OCI-LY7 (cell line): ENCODE data around the gene SRPRA. TPM values are rescaled to one million over a fixed set of nuclear protein-coding genes. Genes with fewer than 3 reads are reported as not detected.

Experiments
- Bru-seq: library from RNA; stranded (reverse); fragments of 400-500 nt; gene quantifications from one replicate; lab custom pipeline; 2021; lab: Mats Ljungman, UMichigan
- BruChase-seq, 2 experiments: library from RNA; stranded (reverse); fragments of 400-500 nt; gene quantifications; one replicate each; lab custom pipeline; 2021; lab: Mats Ljungman, UMichigan
- BruUV-seq: library from RNA; stranded (reverse); fragments of 400-500 nt; replicated peaks from 2 replicates; lab custom pipeline; 2021; lab: Mats Ljungman, UMichigan
- CTCF ChIA-PET: fragments of 300-600 bp; sonication (Branson Sonifier 250); formaldehyde crosslinking; loops from one replicate; lab custom pipeline; 2022; ENCODE audit warnings: antibody characterized with exemption; ENCODE audit not compliant: unreplicated experiment; lab: Charles Lee
- POLR2A ChIA-PET: fragments of 300-600 bp; sonication (Branson Sonifier 250); formaldehyde crosslinking; loops from one replicate; lab custom pipeline; 2022; ENCODE audit warnings: antibody characterized with exemption; lab: Charles Lee
- DNase-seq: peaks from one replicate; pipeline ENCODE4 v3.0.0-alpha.2; 2015; ENCODE audit warnings: low spot score
- H2AFZ ChIP-seq: fragments of 200-600 bp; sonication (generic), shearing (Covaris generic); 2 replicates; pipeline ENCODE4 v1.6.1; 2014; ENCODE audit warnings: mild to moderate bottlenecking, antibody characterized with exemption, low read length, moderate library complexity
- H3K27ac ChIP-seq: fragments of 200-600 bp; sonication (generic); 2 replicates; pipeline ENCODE4 v1.5.1; 2014; ENCODE audit warnings: mixed run types, low read depth, mild to moderate bottlenecking, moderate library complexity, low read length, inconsistent platforms; ENCODE audit not compliant: poor library complexity, severe bottlenecking
- H3K36me3 ChIP-seq: fragments of 200-600 bp; sonication (generic); 2 replicates; pipeline ENCODE4 v1.6.1; 2014; ENCODE audit warnings: mild to moderate bottlenecking, antibody characterized with exemption, low read length, moderate library complexity, mixed read lengths; ENCODE audit not compliant: insufficient read depth
- H3K4me1 ChIP-seq: fragments of 200-600 bp; sonication (generic); 2 replicates; pipeline ENCODE4 v1.5.1; 2014; ENCODE audit warnings: mild to moderate bottlenecking, low read length; ENCODE audit not compliant: insufficient read depth, poor library complexity, severe bottlenecking
- H3K4me2 ChIP-seq: fragments of 200-600 bp; sonication (generic); 2 replicates; pipeline ENCODE4 v1.6.1; 2014; ENCODE audit warnings: mild to moderate bottlenecking, low read length
- H3K4me3 ChIP-seq: fragments of 200-600 bp; sonication (generic); 2 replicates; pipeline ENCODE4 v1.5.1; 2014; ENCODE audit warnings: mild to moderate bottlenecking, low read depth, low read length; ENCODE audit not compliant: poor library complexity, severe bottlenecking
- H3K79me2 ChIP-seq: fragments of 200-600 bp; sonication (generic); 2 replicates; pipeline ENCODE4 v1.6.1; 2016; ENCODE audit warnings: low read depth, mild to moderate bottlenecking, low read length, moderate library complexity, mixed read lengths; ENCODE audit not compliant: insufficient read depth
- H3K9me2 ChIP-seq: fragments of 200-600 bp; sonication (generic); 2 replicates; pipeline ENCODE4 v1.6.1; 2016; ENCODE audit warnings: mild to moderate bottlenecking, low read length, mixed read lengths; ENCODE audit not compliant: insufficient read depth
- H3K9me3 ChIP-seq: fragments of 200-600 bp; sonication (generic); 2 replicates; pipeline ENCODE4 v1.6.1; 2014; ENCODE audit warnings: mild to moderate bottlenecking, mixed run types, low read length, mixed read lengths
- H4K20me1 ChIP-seq: fragments of 200-600 bp; sonication (generic); 2 replicates; pipeline ENCODE4 v1.6.1; 2014; ENCODE audit warnings: mild to moderate bottlenecking, antibody characterized with exemption, low read length, moderate library complexity, mixed read lengths; ENCODE audit not compliant: insufficient read depth
- EZH2phosphoT487 ChIP-seq: fragments of 200-600 bp; sonication (generic); IDR thresholded peaks from 2 replicates; pipeline ENCODE4 v1.6.1; 2018; ENCODE audit warnings: low read depth, borderline replicate concordance, mild to moderate bottlenecking, mixed run types, antibody characterized with exemption, low read length, moderate library complexity, mixed read lengths
- intact Hi-C: fragments of 100-400 bp; cut with micrococcal nuclease; formaldehyde crosslinking; loops from one replicate; pipeline ENCODE4 v1.10.0; 2022; ENCODE audit not compliant: unreplicated experiment
- long read RNA-seq: library from polyadenylated mRNA; stranded (forward); transcript quantifications from one replicate; pipeline ENCODE4 v2.0.0, GENCODE V29; 2022
- total RNA-seq, 2 experiments: library from RNA; depleted of rRNA in 1 of 2; stranded (reverse); fragments of >200 nt in 1 of 2; shearing (Covaris generic) in 1 of 2; gene quantifications; 2 replicates each; pipeline ENCODE4 v1.2.3, GENCODE V29; 2014 to 2022
- TF ChIP-seq, protein P1 (sequence below): fragments of 200-600 bp; sonication (generic); conservative IDR thresholded peaks from 2 replicates; pipeline ENCODE4 v1.5.1; 2014; ENCODE audit warnings: mild to moderate bottlenecking, antibody characterized with exemption, low read length, moderate library complexity, mixed read lengths

SRPRA gene
- total RNA-seq (2014; rRNA removed; shearing (Covaris generic)) (56.5 and 62.9 TPM in 2 replicates), total RNA-seq (2022) (95.2 and 100 TPM in 2 replicates), Bru-seq, nascent RNA (percentile 96 among the genes with signal in this experiment), BruChase-seq, experiment 1, labeled RNA remaining after a 6-hour chase (percentile 95 among the genes with signal in this experiment), BruChase-seq, experiment 2, labeled RNA remaining after a 2-hour chase (percentile 98 among the genes with signal in this experiment)
- long read RNA-seq, transcript SRPRA-201 (14 exons, 3,069 nt) = major isoform, 107 of 155 reads
- long read RNA-seq, partial matches to known transcripts = 26 of 155 reads
- long read RNA-seq, other reads (novel, unspliced or antisense) = 19 of 155 reads

- Histone ChIP-seq H3K9me3 (no peaks in the 10 kb centered on the region), H2AFZ (peak within 1 kb of the TSS; percentile 87), H3K36me3 (peaks cover 50% of the 10 kb centered on the region), H4K20me1 (0 out of 2 replicates have a peak, but pooled peaks cover 3% of the 10 kb centered on the region), H3K9me2 (no peaks in the 10 kb centered on the region), H3K4me3 (peak within 1 kb of the TSS; percentile 98), H3K4me1 (peaks cover 19% of the 10 kb centered on the region), H3K27ac (peak within 1 kb of the TSS; percentile 52), H3K79me2 (peaks cover 40% of the 10 kb centered on the region), H3K4me2 (peak within 1 kb of the TSS; percentile 96)
- TSS peak; percentile 89 for BruUV-seq
- TF ChIP-seq EZH2phosphoT487 = no peak
- TF ChIP-seq, protein P1, sequence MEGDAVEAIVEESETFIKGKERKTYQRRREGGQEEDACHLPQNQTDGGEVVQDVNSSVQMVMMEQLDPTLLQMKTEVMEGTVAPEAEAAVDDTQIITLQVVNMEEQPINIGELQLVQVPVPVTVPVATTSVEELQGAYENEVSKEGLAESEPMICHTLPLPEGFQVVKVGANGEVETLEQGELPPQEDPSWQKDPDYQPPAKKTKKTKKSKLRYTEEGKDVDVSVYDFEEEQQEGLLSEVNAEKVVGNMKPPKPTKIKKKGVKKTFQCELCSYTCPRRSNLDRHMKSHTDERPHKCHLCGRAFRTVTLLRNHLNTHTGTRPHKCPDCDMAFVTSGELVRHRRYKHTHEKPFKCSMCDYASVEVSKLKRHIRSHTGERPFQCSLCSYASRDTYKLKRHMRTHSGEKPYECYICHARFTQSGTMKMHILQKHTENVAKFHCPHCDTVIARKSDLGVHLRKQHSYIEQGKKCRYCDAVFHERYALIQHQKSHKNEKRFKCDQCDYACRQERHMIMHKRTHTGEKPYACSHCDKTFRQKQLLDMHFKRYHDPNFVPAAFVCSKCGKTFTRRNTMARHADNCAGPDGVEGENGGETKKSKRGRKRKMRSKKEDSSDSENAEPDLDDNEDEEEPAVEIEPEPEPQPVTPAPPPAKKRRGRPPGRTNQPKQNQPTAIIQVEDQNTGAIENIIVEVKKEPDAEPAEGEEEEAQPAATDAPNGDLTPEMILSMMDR = no peak
- peak; percentile 99 for DNase-seq
- intact Hi-C loops = loop anchor here (1.0 to 10.0 kb wide), 3 partner anchors 14 to 654 kb away; partner anchors contain the start of genes FAM118B, RPUSD4 and TIRAP
- CTCF ChIA-PET = interaction anchor here (1.0 kb wide), 1 partner anchor 87 kb away, joined by 3 read pairs; the partner anchor contains the start of gene ST3GAL4
- POLR2A ChIA-PET = interaction anchor here (0.8 to 2.2 kb wide), 10 partner anchors 11 to 1159 kb away, joined by 3 to 7 read pairs (median 3); partner anchors contain the start of genes DCPS, FAM118B, PUS3 and RPUSD4
These were observed at the start of gene SRPRA, which contains the start of gene FOXRED1 for GRCh38 chr11:126268708-126269579. Gene SRPRA (minus strand): TSS chr11:126268895. CDS start chr11:126268804, 91 bp downstream. Gene FOXRED1 (plus strand): TSS chr11:126269154. CDS start chr11:126269207, 53 bp downstream.

DNA sequence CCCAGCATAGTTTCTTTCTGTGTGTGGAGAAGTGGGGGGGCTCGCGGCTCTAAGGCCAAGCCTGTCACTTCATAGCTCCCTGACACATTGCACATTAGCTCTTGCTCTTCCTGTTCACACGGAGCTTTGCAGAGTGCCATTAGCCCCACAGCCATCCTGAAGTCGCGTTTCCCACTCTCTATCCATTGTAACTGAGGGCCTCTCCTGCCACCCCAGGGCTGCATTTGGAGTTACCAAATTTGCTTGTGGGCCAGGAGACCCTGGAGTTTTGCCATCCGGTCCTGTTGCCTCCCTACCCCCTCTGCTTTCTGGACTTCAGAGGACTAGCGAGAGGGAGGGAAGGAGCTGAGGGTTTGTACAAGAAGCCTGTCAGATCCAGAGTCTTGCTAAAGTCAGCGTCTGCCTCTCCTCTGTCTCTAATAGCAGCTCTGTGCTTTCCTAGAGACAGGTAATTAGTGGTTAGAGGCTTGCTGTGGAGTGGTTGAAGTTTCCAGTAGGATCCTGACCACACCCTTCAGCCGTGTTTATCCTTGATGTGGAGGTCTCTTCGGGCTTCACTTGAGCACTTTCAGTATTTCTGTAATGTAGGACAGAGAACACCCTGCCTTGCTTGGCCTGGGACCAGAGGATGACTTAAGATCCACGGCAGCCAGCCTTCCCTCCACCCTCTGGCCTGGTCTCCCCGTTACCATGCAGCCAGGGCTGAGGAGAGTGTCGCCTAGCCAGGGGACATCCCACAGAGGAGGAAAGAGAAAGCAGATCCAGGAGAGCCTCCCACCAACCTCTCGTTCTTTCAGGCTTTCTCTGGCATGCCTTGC is 49.3 kb upstream of the SRPRA start:
- no peak for DNase-seq
- ChIA-PET POLR2A (interaction anchor here (0.5 to 0.8 kb wide), 3 partner anchors 13 to 345 kb away, joined by 3 to 4 read pairs (median 4); no protein-coding TSS in a partner anchor), CTCF (no interaction called here)
- Histone ChIP-seq H4K20me1 (no peaks in the 10 kb centered on the region), H3K36me3 (peaks cover 31% of the 10 kb centered on the region), H3K4me3 (no peak overlapping the region), H3K4me1 (peaks cover 11% of the 10 kb centered on the region), H3K9me3 (0 out of 2 replicates have a peak, but pooled peaks cover 5% of the 10 kb centered on the region), H3K79me2 (no peaks in the 10 kb centered on the region), H3K27ac (no peak overlapping the region), H3K4me2 (no peak overlapping the region), H3K9me2 (no peaks in the 10 kb centered on the region), H2AFZ (no peak overlapping the region)
- intact Hi-C loops = no loop called here
- no TSS peak for BruUV-seq
- TF ChIP-seq EZH2phosphoT487 = no peak
- TF ChIP-seq, protein P1 = no peak
